ENCODE measurements around the gene OBSCN. TPM values are rescaled to one million over a fixed set of nuclear protein-coding genes. Genes with fewer than 3 reads are reported as not detected.

The OBSCN gene
- total and polyA plus RNA-seq, 2 of the 13 experiments (the other 11 are each of a cell fraction or from before 2014, with no cell fraction given), result 0.20 TPM

GRCh38 chr1:228405979-228406228 lies 198.1 kb downstream of the OBSCN start:
- Histone ChIP-seq H3K4me2 (ENCODE audit: low read depth, low read length) (peak overlapping the region; percentile 93), H3K9ac (ENCODE audit: insufficient read depth, low read depth, low read length) (peak overlapping the region; percentile 89), H3K36me3 (replicated peaks in 1 of 2; ENCODE audit: control insufficient read depth in 1 of 2, insufficient read depth in 2 of 2, low read length in 2 of 2) (peaks cover 4 to 20% of the 10 kb centered on the region in 2 experiments; a peak in 4 of 5 replicates), H4K20me1 (ENCODE audit: insufficient read depth, low read length) (peaks cover 29% of the 10 kb centered on the region), H3K4me3 (replicated peaks in 1 of 3; ENCODE audit: insufficient read depth in 1 of 3, low read depth in 2 of 3, low read length in 3 of 3) (peak overlapping the region; percentile 89 to 97 (median 97)), H3K9me3 (ENCODE audit: low read length) (no peaks in the 10 kb centered on the region), H3K79me2 (ENCODE audit: insufficient read depth, low read length) (peaks cover 36% of the 10 kb centered on the region), H2AFZ (ENCODE audit: low read length) (no peak overlapping the region), H3K27me3 (ENCODE audit: control insufficient read depth in 1 of 2, insufficient read depth in 2 of 2, low read length in 2 of 2) (no peaks in the 10 kb centered on the region; a peak in 1 of 5 replicates), H3K27ac (ENCODE audit: extremely low read length, insufficient read depth, low read length) (peak overlapping the region; percentile 77), H3K4me1 (ENCODE audit: insufficient read depth, low read length) (peaks cover 55% of the 10 kb centered on the region)
- DNase-seq (ENCODE audit: low spot score), result no peak
- intact Hi-C loops (cut with micrococcal nuclease; ENCODE audit: unreplicated experiment) (loop anchor here (5.0 kb wide), 1 partner anchor 81 kb away; the partner anchor contains the start of gene RNF187), in situ Hi-C loops (cut with HindIII; ENCODE audit: extremely low pct_ligation_motif_present, low pct_unique_long_range_greater_than_20kb) (no loop called here)
- FAIRE-seq, result no peak
- ChIA-PET POLR2A (interaction anchor here (1.3 to 2.9 kb wide), 4 partner anchors 9 to 28 kb away, joined by 3 to 13 read pairs (median 6); no protein-coding TSS in a partner anchor), CTCF (ENCODE audit: low intra/inter-chr PET ratio, low total read pairs) (no interaction called here)
- BruUV-seq (replicated peaks), result no TSS peak
- 3% methylated on average over 4 of the region's 21 CpGs for WGBS (ENCODE audit: low lambda C conversion rate)
- peak; percentile 45 for ATAC-seq
- TF ChIP-seq RFXANK (CRISPR knock-in tag; IDR thresholded peaks at IDR 0.05), result no peak
- TF ChIP-seq SP1 (IDR thresholded peaks at IDR 0.05), result no peak
- no peak for TF ChIP-seq SP1 (CRISPR knock-in tag; IDR thresholded peaks at IDR 0.05)
- TF ChIP-seq CSRNP1 (CRISPR knock-in tag; IDR thresholded peaks at IDR 0.05), result no peak
- TF ChIP-seq SMAD1 (CRISPR knock-in tag; IDR thresholded peaks at IDR 0.05; ENCODE audit: borderline replicate concordance, low read depth), result 0 out of 2 replicates have a peak, but pooled peaks have one; percentile 64
- TF ChIP-seq SP5 (CRISPR knock-in tag; IDR thresholded peaks at IDR 0.05; ENCODE audit: borderline replicate concordance, low read depth), result no peak
- TF ChIP-seq ZNF605 (CRISPR knock-in tag; IDR thresholded peaks at IDR 0.05), result no peak
- TF ChIP-seq MAX (IDR thresholded peaks at IDR 0.05), result peak; percentile 30; the same call in 1 of the 2 replicates
- no peak for TF ChIP-seq HINFP (CRISPR knock-in tag; IDR thresholded peaks at IDR 0.05; ENCODE audit: low read depth)
- TF ChIP-seq ZNF580 (CRISPR knock-in tag; IDR thresholded peaks at IDR 0.05; ENCODE audit: borderline replicate concordance, low read depth), result no peak
